ENCODE measurements around the gene PPFIA2.

DNA sequence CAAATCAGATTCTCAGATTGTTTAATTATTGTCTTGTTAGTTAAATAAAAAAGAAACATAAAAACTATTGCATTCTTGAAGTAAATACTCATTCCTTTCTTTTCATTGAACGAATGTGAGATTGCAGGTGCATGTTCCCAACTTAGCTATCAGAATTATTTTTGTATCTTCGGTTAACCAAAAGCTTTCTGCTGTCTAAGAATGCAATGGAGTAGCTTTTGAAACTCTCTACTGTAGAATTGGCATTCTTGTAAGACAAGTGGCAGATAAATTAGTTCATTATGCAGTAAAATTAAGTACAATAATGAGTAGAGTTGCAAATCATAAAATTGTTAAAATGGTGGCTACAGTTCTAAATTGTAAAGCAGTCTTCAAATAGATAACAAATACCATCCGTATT lies 383.2 kb downstream of the PPFIA2 start:
- TF ChIP-seq, protein P1, sequence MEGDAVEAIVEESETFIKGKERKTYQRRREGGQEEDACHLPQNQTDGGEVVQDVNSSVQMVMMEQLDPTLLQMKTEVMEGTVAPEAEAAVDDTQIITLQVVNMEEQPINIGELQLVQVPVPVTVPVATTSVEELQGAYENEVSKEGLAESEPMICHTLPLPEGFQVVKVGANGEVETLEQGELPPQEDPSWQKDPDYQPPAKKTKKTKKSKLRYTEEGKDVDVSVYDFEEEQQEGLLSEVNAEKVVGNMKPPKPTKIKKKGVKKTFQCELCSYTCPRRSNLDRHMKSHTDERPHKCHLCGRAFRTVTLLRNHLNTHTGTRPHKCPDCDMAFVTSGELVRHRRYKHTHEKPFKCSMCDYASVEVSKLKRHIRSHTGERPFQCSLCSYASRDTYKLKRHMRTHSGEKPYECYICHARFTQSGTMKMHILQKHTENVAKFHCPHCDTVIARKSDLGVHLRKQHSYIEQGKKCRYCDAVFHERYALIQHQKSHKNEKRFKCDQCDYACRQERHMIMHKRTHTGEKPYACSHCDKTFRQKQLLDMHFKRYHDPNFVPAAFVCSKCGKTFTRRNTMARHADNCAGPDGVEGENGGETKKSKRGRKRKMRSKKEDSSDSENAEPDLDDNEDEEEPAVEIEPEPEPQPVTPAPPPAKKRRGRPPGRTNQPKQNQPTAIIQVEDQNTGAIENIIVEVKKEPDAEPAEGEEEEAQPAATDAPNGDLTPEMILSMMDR (IDR thresholded peaks at IDR 0.05; ENCODE audit: insufficient read depth, low read depth, low read length): no peak
- TF ChIP-seq EZH2 (IDR thresholded peaks at IDR 0.05; ENCODE audit: insufficient read depth, low read length): no peak

Data from astrocyte (in vitro differentiated cells and primary cell).